ENCODE measurements around the gene SLC1A1.
"Not testable (repeated sequence)": the region's sequence is repeated elsewhere in the genome, so short reads cannot be mapped to it uniquely, and the experiment has no call there.

SLC1A1 gene

GRCh38 chr9:4596165-4596922 lies 106.1 kb downstream of the SLC1A1 start:
- DNase-seq (ENCODE audit: low read depth), result no peak
- TF ChIP-seq CTCF (IDR thresholded peaks at IDR 0.05; ENCODE audit: low read depth, low read length, missing control alignments), result no peak

GRCh38 chr9:4600368-4600767 lies 110.1 kb downstream of the SLC1A1 start:
- no peak overlapping the region for H3K4me3 ChIP-seq (ENCODE audit: low read depth, low read length)
- in situ Hi-C loops (cut with HindIII; ENCODE audit: low sequenced_read_pairs), result no loop called here
- no peak for DNase-seq (ENCODE audit: low read depth)
- TF ChIP-seq CTCF (IDR thresholded peaks at IDR 0.05; ENCODE audit: low read depth, low read length, missing control alignments), result no peak

More at GRCh38 chr9:4596165-4596922, 106.1 kb downstream of the SLC1A1 start:
- in situ Hi-C loops (cut with HindIII; ENCODE audit: low sequenced_read_pairs), result no loop called here
- no peak overlapping the region for H3K4me3 ChIP-seq (ENCODE audit: low read depth, low read length)

- in situ Hi-C loops (cut with HindIII; ENCODE audit: low sequenced_read_pairs), result no loop called here
- no peak for TF ChIP-seq CTCF (IDR thresholded peaks at IDR 0.05; ENCODE audit: low read depth, low read length, missing control alignments)
These were observed 113.6 kb downstream of the SLC1A1 start for GRCh38 chr9:4603830-4604229.

GRCh38 chr9:4604678-4605095 lies 114.4 kb downstream of the SLC1A1 start:
- in situ Hi-C loops (cut with HindIII; ENCODE audit: low sequenced_read_pairs), result no loop called here
- TF ChIP-seq CTCF (IDR thresholded peaks at IDR 0.05; ENCODE audit: low read depth, low read length, missing control alignments), result peak; percentile 49
- DNase-seq (ENCODE audit: low read depth), result peak; percentile 53
- H3K4me3 ChIP-seq (ENCODE audit: low read depth, low read length), result no peak overlapping the region

More at GRCh38 chr9:4603830-4604229, 113.6 kb downstream of the SLC1A1 start:
- H3K4me3 ChIP-seq (ENCODE audit: low read depth, low read length), result no peak overlapping the region
- no peak for DNase-seq (ENCODE audit: low read depth)

GRCh38 chr9:4606033-4606432 lies 115.8 kb downstream of the SLC1A1 start:
- in situ Hi-C loops (cut with HindIII; ENCODE audit: low sequenced_read_pairs); DNase-seq (ENCODE audit: low read depth); H3K4me3 ChIP-seq (ENCODE audit: low read depth, low read length): not testable (repeated sequence)

GRCh38 chr9:4614627-4615026 lies 124.4 kb downstream of the SLC1A1 start:
- in situ Hi-C loops (cut with HindIII; ENCODE audit: low sequenced_read_pairs), result no loop called here
- no peak for DNase-seq (ENCODE audit: low read depth)
- H3K4me3 ChIP-seq (ENCODE audit: low read depth, low read length), result no peak overlapping the region
- TF ChIP-seq CTCF (IDR thresholded peaks at IDR 0.05; ENCODE audit: low read depth, low read length, missing control alignments), result no peak

GRCh38 chr9:4615251-4615650 lies 125.0 kb downstream of the SLC1A1 start:
- in situ Hi-C loops (cut with HindIII; ENCODE audit: low sequenced_read_pairs), result no loop called here
- H3K4me3 ChIP-seq (ENCODE audit: low read depth, low read length), result no peak overlapping the region
- no peak for TF ChIP-seq CTCF (IDR thresholded peaks at IDR 0.05; ENCODE audit: low read depth, low read length, missing control alignments)
- peak; percentile 9 for DNase-seq (ENCODE audit: low read depth)
